Astrocyte of the hippocampus (primary cell): ENCODE data around the gene RNF32.
"Not testable (repeated sequence)": the region's sequence is repeated elsewhere in the genome, so short reads cannot be mapped to it uniquely, and the experiment has no call there.

Experiments
- DNase-seq: peaks from one replicate; pipeline ENCODE4 v3.0.0; 2011; ENCODE audit warnings: low read depth, low spot score

RNF32 gene

DNA sequence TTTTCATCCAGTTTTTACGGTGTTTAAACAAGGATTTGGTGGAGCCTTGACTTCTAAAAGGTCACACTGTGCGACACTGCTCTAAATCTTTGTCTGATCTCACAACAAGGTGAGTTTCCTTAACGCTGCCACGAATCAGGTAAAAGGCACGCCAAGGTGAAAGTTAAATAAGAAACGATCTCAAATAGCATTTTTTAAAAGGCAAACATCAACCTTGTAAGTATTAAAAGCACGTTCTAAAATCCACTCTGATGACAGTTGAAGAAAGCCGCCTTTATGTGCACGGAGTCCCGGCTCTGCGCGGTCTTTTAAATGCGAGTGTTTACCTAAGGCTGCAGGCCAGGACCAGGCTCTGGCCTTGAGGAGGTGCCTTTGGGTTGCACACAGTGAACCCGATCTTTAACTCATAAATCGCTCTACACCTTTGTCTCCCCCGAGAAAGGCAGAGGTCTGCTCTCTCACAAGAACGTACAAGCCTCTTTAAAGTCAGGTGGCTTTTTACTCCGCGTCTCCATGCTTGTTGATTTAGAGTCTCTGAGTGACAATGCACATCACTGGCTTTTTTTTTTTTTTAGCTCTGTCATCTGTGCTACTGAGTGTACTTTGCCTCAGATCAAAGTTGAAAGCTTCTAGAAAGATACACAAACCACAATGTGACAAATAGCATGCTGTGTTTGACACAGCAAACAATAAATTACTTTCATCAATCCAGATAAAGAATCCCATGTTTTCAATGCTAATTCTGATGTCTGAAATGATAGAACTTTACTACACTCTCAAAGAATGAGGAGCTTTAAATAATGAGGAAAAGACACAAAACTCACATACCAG is 25.9 kb upstream of the RNF32 start:
- no peak for DNase-seq

GRCh38 chr7:156616269-156617202 is 24.0 kb upstream of the RNF32 start:
- DNase-seq: peak; percentile 52

GRCh38 chr7:156617215-156617614 is 23.4 kb upstream of the RNF32 start:
- DNase-seq: no peak

DNA sequence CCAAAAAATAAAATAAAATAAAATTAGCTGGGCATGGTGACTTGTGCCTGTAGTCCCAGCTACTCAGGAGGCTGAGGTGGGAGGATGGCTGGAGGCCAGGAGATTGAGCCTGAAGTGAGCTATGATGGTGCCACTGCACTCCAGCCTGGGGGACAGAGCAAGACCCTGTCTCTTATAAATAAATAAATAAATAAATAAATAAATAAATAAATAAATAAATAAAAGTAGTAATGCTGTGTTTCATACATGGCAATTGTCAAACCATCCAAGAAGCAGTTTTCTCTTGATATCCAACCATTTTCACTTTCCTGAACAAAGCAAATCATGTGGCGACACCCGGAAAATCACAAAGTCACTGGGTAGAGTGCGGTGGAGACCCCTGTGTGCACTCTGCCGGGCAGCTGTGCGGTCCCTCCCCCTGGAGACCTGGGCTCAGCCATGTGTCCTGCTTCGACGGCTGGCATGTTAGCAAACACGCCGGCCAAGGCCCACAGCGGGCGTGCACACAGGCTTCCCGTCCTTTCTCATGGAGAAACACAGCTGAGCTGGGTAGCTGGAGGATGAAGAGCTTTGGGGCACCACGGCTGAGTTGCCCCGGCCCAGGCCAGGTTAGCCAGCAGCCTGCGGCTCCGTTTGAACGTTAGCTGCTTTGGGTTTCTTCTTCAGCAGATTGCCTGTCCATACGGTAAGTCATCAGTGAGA is 22.3 kb upstream of the RNF32 start:
- no peak for DNase-seq

- no peak for DNase-seq
These were observed 21.7 kb upstream of the RNF32 start for GRCh38 chr7:156618780-156619367.

- DNase-seq: not testable (repeated sequence)
These were observed 20.9 kb upstream of the RNF32 start for GRCh38 chr7:156619488-156620290.

DNA sequence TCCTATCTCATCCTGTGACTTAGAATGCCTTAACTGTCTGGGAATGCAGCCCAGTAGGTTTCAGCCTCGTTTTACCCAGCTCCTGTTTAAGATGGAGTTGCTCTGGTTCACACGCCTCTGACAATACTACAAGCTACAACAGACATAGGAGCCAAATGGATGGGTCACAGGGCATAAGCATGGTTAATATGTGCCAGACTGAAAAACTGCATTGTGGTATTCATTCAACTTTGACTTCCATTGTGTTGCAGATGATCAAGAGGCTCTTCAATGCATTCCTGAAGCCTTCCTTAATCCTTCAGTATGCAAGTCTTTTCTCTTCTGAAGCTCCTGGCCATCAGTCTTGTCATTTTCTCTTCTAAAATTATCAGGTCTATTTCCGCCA is 20.3 kb upstream of the RNF32 start:
- DNase-seq: no peak

DNA sequence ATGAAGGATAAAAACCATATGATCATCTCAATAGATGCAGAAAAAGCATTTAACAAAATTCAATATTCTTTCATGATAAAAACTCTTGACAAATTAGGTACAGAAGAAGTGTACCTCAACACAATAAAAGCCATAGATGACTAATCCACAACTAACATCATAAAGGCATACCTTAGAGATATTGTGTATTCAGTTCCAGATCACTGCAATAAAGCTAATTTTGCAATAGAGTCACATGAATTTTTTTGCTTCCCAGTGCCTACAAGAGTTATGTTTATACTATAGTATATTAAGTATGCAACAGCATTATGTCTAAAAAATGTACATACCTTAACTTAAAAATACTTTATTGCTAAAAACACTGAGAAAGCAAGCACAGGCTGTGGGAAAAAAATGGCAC is 18.9 kb upstream of the RNF32 start:
- no peak for DNase-seq

DNA sequence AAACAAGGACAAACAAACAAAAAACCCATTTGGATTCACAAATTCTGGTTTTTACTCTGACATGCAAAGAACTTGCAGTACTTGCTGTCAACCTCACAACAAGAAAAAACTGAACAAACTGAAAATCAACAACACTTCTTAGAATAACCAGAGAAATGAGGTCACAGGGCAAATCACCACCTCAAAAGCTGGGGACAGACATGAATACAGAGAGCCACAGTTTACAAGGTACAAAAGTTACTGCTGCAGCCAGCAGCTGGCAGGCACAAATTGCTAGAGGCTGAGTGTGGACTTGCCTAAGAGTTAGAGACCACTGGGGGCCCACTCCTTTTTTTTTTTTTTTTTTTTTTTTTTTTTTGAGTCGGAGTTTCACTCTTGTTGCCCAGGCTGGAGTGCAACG is 15.0 kb upstream of the RNF32 start:
- no peak for DNase-seq

GRCh38 chr7:156626220-156626895 is 14.2 kb upstream of the RNF32 start:
- DNase-seq: no peak

- no peak for DNase-seq
These were observed 12.0 kb upstream of the RNF32 start for GRCh38 chr7:156628562-156628961.

DNA sequence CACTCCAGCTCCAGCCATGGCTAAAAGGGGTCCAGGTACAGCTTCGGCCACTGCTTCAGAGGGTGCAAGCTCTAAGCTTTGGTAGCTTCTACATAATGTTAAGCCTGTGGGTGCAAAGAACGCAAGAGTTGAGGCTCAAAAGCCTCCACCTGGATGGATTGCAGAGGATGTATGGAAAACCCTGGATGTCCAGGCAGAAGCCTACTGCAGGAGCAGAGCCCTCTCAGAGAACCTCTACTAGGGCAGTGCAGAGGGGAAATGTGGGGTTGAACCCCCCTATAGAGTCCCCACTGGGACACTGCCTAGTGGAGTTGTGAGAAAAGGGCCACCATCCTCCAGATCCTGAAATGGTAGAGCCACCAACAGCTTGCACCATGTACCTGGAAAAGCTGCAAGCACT is 10.7 kb upstream of the RNF32 start:
- DNase-seq: no peak

DNA sequence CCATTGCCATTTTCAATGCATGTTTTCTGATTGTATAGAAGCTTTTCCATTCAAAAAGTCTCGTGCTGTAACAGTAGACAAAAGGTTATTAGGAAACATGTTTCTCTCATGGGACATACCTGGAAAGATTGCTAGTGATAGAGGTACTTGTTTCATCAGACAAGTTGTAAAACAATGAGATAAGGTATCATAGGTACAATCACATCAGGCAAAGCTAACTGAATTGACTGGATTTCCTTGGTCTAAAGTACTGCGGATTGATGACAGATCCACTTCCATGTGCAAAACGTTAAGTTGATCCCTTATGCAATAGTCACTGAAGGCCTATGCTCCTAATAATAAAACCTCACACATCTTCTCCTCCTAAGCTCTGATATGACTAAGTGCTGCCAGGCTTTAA is 6.5 kb upstream of the RNF32 start:
- no peak for DNase-seq

DNA sequence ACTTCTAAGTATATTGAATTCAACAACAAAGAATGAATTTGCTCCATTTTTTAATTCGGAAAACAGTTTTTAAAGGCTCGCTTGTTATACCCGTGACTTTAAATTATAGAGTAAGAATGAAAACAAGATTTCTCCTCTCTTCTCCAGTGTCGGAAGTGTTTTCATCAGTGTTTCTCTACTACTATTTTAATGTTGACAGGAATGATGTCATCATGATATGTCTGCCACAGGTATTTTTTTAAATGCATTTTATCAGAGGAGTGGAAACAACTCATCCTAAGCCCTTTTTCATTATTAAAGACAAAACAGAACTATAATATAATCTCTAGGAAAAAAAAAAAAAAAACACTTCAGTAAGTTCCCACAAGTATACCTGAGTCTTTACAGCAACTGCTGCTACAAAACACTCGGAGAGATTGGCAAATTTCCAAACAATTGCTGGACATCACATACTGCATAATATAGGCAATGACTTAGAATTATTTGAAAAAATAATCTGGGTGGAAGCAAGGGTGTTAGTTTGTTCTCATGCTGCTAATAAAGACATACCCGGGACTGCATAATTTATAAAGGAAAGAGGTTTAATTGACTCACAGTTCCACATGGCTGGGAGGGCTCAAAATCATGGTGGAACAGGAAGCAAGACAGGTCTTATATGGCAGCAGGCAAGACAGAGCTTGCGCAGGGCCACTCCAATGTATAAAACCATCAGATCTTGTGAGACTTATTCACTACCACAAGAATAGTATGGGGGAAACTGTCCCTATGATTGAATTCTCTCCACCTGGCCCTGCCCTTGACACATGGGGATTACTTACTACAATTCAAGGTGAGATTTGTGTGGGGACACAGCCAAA is 4.8 kb upstream of the RNF32 start:
- no peak for DNase-seq

DNA sequence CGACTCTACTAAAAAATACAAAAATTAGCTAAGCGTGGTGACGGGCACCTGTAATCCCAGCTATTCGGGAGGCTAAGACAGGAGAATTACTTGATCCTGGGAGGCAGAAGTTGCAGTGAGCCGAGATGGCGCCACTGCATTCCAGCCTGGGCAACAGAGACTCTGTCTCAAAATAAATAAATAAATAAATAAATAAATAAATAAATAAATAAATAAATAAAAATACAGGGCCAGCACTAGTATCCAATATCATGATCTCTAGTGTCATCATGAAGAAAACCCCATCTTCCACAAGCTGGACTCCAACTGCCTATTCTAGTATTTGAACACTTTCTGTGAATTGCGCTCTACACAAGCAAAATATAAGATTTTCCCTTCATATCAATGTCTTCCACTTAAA is 3.5 kb upstream of the RNF32 start:
- not testable (repeated sequence) for DNase-seq

DNA sequence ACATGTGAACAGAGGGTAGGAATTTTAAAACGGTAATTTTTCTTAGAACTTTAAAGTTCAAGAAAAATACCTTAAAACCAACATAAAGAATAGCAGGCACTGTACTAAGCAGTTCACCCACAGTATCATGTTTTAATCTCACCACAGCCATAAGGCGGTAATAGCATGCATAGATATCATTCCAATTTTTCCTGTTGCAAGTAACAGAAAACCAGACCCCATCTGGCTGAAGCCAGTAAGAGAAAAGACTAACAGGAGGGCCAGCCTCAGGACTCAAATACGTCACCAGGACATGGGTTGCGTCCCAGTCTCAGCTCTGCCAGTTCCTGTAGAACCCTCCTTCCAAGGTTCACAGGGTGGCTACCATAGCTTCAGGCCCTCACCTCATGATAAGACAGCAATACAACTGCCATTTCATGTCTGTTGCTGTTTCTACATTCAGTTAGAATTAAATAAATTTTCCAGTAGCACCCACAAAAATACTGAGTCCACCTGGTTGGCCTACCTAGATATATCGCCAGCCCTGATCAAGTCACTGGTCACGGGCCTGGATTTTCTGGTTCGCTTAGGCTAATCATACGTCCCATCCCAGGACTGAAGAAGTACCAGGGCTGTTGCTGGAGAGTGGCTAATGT is 2.0 kb upstream of the RNF32 start:
- DNase-seq: no peak

DNA sequence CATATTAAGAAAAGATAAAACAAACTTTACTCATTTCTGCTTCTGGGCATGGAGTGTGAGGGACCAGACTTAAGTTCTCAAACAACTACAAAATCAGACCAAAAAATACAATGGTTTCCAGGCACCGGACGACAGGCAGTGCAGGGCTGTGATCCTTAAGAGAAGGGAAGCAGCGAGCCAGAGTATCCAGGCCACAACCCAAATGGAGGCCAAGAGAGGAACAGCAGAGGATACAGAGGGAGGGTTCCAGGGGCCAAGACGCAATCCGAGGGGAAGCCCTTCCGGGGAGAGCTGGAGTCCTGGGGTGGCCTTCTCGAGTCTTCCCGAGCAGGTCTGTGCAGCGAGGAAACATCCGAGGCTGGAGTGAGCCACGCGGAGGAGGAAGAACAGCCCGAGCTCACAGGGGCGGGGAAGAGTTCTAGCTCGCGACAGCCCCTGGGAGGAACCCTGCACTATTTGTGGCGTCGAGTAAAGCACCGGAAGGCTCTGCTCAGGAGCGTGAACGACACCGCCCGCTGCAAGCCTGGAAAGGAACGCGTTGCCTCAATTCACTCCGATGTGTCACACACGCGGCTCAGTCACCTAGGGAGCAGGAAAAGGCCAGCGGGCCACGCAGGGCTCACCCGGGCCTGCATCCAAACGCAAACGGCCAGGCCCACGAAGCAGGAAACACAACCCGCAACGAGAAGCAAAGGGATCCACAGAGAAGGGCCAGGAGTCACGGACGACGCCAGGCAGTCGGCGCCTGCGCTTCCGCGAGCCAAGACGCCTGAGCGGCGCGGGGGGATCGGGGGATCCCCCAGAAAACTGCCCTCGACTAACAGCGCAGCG is 933 bp upstream of the RNF32 start:
- no peak for DNase-seq

DNA sequence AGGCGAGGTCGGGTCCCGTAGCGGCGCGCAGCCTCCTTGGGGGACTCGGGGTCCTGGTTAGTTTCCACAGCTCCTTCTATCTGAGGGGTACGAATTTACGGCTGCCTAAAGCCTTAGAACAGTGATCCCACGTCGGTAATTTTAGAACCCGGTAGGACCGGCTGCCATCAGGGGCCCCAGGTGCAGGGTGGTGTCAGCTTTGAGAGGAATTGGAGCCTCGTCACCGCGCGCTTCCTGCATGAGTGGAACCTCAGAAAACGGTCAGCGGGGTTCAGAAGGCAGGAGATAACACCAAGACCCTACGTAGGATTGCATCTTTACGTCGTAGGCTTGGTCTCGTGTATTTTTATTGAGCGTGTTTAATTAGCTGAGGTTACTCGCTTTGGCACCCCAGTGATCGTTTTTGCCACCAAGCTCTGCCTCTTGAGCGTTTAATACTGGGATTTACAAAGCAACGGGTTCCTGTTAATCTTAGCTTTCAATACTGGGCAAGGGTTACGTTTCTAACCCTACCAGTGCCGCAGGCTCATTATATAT is 443 bp downstream of the RNF32 start:
- DNase-seq: no peak
